Measurements from ENCODE around the gene SRP72. TPM values are rescaled to one million over a fixed set of nuclear protein-coding genes. Genes with fewer than 3 reads are reported as not detected.

The SRP72 gene
- total and polyA plus RNA-seq, 2 donors (not counting 3 experiments of a cell fraction or from before 2014, with no cell fraction given), result 65.7 to 132 TPM

DNA sequence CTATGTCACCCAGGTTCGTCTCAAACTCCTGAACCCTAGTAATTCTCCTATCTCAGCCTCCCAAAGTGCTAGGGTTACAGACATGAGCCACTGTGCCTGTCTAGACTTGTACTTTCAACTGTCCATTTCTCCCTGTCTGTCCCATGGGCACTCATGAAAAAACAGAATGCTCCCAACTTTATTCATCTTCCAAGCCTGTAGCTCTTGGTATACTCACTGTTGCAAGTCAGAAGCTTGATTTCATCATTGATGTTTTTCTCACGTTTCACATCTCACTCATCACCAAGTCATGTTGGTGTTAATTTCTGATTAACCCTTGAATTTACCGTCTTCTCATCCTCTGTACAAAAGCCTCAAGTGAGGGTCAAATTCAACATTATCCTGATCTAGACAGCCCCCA, 7.3 kb upstream of the SRP72 start:
- intact Hi-C loops (cut with micrococcal nuclease), result no loop called here
- DNase-seq (ENCODE audit: low read depth, low spot score), result no peak
- Histone ChIP-seq H3K36me3 (ENCODE audit: control insufficient read depth in 2 of 2, extremely low read depth in 1 of 2, insufficient read depth in 2 of 2, low read length in 2 of 2) (peaks cover 4 to 20% of the 10 kb centered on the region in 2 experiments), H4K20me1 (replicated peaks; ENCODE audit: control insufficient read depth, extremely low read depth, insufficient read depth, low read length) (no peaks in the 10 kb centered on the region), H3K27ac (ENCODE audit: insufficient read depth, low read depth, low read length) (no peak overlapping the region), H3K27me3 (ENCODE audit: control insufficient read depth in 2 of 2, insufficient read depth in 2 of 2, low read length in 2 of 2) (no peaks in the 10 kb centered on the region), H3K4me1 (ENCODE audit: control insufficient read depth, extremely low read depth, insufficient read depth, low read length) (peaks cover under 1% of the 10 kb centered on the region), H3K4me2 (ENCODE audit: insufficient read depth, low read length) (no peak overlapping the region), H3K9ac (replicated peaks; ENCODE audit: extremely low read depth, insufficient read depth, low read length) (no peak overlapping the region), H3K9me1 (replicated peaks; ENCODE audit: control insufficient read depth, extremely low read depth, insufficient read depth, low read length) (no peaks in the 10 kb centered on the region), H2AFZ (ENCODE audit: low read depth, low read length) (no peak overlapping the region), H3K4me3 (replicated peaks in 1 of 3; ENCODE audit: insufficient read depth in 1 of 3, low read depth in 1 of 3, low read length in 3 of 3) (no peak overlapping the region), H3K9me3 (replicated peaks; ENCODE audit: control insufficient read depth, insufficient read depth, low read length) (no peaks in the 10 kb centered on the region), H3K79me2 (ENCODE audit: control insufficient read depth, insufficient read depth, low read length) (peaks cover 13% of the 10 kb centered on the region)
- no peak for TF ChIP-seq MYC (IDR thresholded peaks at IDR 0.05; ENCODE audit: low read depth, low read length)
- dilution Hi-C loops (cut with MboI; ENCODE audit: extremely low pct_ligation_motif_present, low sequenced_read_pairs), result no loop called here
- FAIRE-seq, result no peak
- ChIA-PET POLR2A (no interaction called here), CTCF (interaction anchor here (1.4 kb wide), 1 partner anchor 16 kb away, joined by 5 read pairs; no protein-coding TSS in a partner anchor)
- BruUV-seq (replicated peaks), result no TSS peak

DNA sequence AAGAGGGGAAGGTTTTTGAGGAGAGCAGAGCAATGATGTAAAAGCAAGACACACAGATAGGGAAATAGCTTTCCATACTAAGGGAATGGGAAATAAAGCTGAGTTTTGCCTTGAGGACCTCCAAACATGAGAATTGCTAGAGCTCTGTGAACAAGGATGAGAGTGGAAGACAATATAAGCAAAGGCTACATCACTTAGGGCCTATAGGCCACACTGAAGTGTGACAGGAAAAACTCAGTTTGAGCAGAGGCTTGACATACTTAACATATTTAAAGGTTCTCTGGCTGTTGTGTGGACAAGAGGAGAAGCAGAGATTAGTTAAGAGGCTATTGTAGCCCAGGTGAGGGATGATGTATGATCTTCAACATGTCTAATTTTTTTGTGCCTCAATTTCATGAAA, 5.3 kb upstream of the SRP72 start:
- Histone ChIP-seq H4K20me1 (replicated peaks; ENCODE audit: control insufficient read depth, extremely low read depth, insufficient read depth, low read length) (no peaks in the 10 kb centered on the region), H3K9me1 (replicated peaks; ENCODE audit: control insufficient read depth, extremely low read depth, insufficient read depth, low read length) (no peaks in the 10 kb centered on the region), H3K36me3 (ENCODE audit: control insufficient read depth in 2 of 2, extremely low read depth in 1 of 2, insufficient read depth in 2 of 2, low read length in 2 of 2) (peaks cover 4 to 20% of the 10 kb centered on the region in 2 experiments), H3K4me1 (ENCODE audit: control insufficient read depth, extremely low read depth, insufficient read depth, low read length) (peaks cover 10% of the 10 kb centered on the region), H3K27me3 (ENCODE audit: control insufficient read depth in 2 of 2, insufficient read depth in 2 of 2, low read length in 2 of 2) (no peaks in the 10 kb centered on the region), H2AFZ (ENCODE audit: low read depth, low read length) (no peak overlapping the region), H3K9me3 (replicated peaks; ENCODE audit: control insufficient read depth, insufficient read depth, low read length) (no peaks in the 10 kb centered on the region), H3K4me3 (replicated peaks in 1 of 3; ENCODE audit: insufficient read depth in 1 of 3, low read depth in 1 of 3, low read length in 3 of 3) (no peak overlapping the region), H3K79me2 (ENCODE audit: control insufficient read depth, insufficient read depth, low read length) (peaks cover 32% of the 10 kb centered on the region), H3K27ac (ENCODE audit: insufficient read depth, low read depth, low read length) (no peak overlapping the region), H3K9ac (replicated peaks; ENCODE audit: extremely low read depth, insufficient read depth, low read length) (no peak overlapping the region), H3K4me2 (ENCODE audit: insufficient read depth, low read length) (no peak overlapping the region)
- DNase-seq (ENCODE audit: low read depth, low spot score) (no peak), FAIRE-seq (no peak)
- ChIA-PET CTCF (no interaction called here), POLR2A (no interaction called here)
- dilution Hi-C loops (cut with MboI; ENCODE audit: extremely low pct_ligation_motif_present, low sequenced_read_pairs) (no loop called here), intact Hi-C loops (cut with micrococcal nuclease) (no loop called here)
- TF ChIP-seq POLR2A (IDR thresholded peaks at IDR 0.05; ENCODE audit: low read depth, low read length) (no peak), EZH2 (IDR thresholded peaks at IDR 0.05; ENCODE audit: borderline replicate concordance, low read depth, low read length, severe bottlenecking) (no peak)
- BruUV-seq (replicated peaks), result no TSS peak

Measured in endothelial cell of umbilical vein (primary cell).